HCT116 (cell line): ENCODE measurements around the gene MYZAP. TPM values are rescaled to one million over a fixed set of nuclear protein-coding genes. Genes with fewer than 3 reads are reported as not detected.

Experiments used
- ATAC-seq: fragments of 200-7000 bp; cut with Tn5 transposase; 2 replicates; pipeline ENCODE4 v1.9.1; 2020; ENCODE audit warnings: mild to moderate bottlenecking, moderate library complexity
- BruUV-seq: library from RNA; stranded (reverse); fragments of 400-500 nt; replicated peaks from 2 replicates; lab custom pipeline; 2021; lab: Mats Ljungman, UMichigan
- CTCF ChIA-PET: fragments of 300-600 bp; sonication (Branson Sonifier 250); formaldehyde crosslinking; loops from one replicate; lab custom pipeline; 2021; ENCODE audit warnings: antibody characterized with exemption; lab: Charles Lee
- POLR2A ChIA-PET: fragments of 300-600, 350-600 bp; sonication (Branson Sonifier 250); formaldehyde crosslinking; loops from one replicate; lab custom pipeline; 2021; ENCODE audit warnings: antibody characterized with exemption; lab: Charles Lee
- RAD21 ChIA-PET, 2 experiments: fragments of 300-600 bp; sonication (Branson Sonifier 250); formaldehyde crosslinking; loops; one replicate each; lab custom pipeline; 2023; ENCODE audit warnings: low total read pairs in 2 of 2; ENCODE audit not compliant: uncharacterized antibody in 2 of 2, unreplicated experiment in 2 of 2, low non-redundant PET in 1 of 2; lab: Charles Lee
- DNase-seq: peaks from one replicate; pipeline ENCODE4 v3.0.0-alpha.2; 2010; ENCODE audit warnings: low read depth, low spot score
- H2AFZ ChIP-seq: fragments of 200-600 bp; shearing (Covaris generic), sonication (generic); 2 replicates; pipeline ENCODE4 v1.6.1; 2017; ENCODE audit warnings: low read depth, mixed run types, mixed read lengths, antibody characterized with exemption, low read length; ENCODE audit not compliant: poor library complexity, severe bottlenecking
- H3K27ac ChIP-seq: 2 replicates; pipeline ENCODE4 v1.5.1; 2012; ENCODE audit warnings: low read depth, low read length
- H3K27me3 ChIP-seq: fragments of 200-600 bp; sonication (generic); 2 replicates; pipeline ENCODE4 v1.6.1; 2016; ENCODE audit warnings: mixed run types, low read length, mixed read lengths; ENCODE audit not compliant: insufficient read depth
- H3K36me3 ChIP-seq, 2 experiments: fragments of 200-500 bp in 1 of 2; fragments of 200-600 bp in 1 of 2; sonication (Bioruptor generic) in 1 of 2; sonication (generic) in 1 of 2; 2 replicates each; pipeline versions ENCODE4 v1.5.1 to v1.6.1; 2014 to 2016; ENCODE audit warnings: low read length in 2 of 2, inconsistent platforms in 1 of 2, mixed read lengths in 1 of 2, mixed run types in 1 of 2; ENCODE audit not compliant: insufficient read depth in 2 of 2, control insufficient read depth in 1 of 2
- H3K4me1 ChIP-seq, 2 experiments: fragments of 200-600 bp in 1 of 2; sonication (generic) in 1 of 2; 2 replicates each; pipeline versions ENCODE4 v1.5.1 to v1.6.1; 2012 to 2017; ENCODE audit warnings: low read length in 2 of 2, inconsistent platforms in 1 of 2, mild to moderate bottlenecking in 1 of 2, mixed read lengths in 1 of 2, mixed run types in 1 of 2, moderate library complexity in 1 of 2; ENCODE audit not compliant: insufficient read depth in 2 of 2, control insufficient read depth in 1 of 2
- H3K4me2 ChIP-seq: fragments of 200-600 bp; sonication (generic); 2 replicates; pipeline ENCODE4 v1.6.1; 2017; ENCODE audit warnings: mixed run types, low read length, mixed read lengths
- H3K4me3 ChIP-seq, 2 experiments: fragments of 200-600 bp in 1 of 2; sonication (generic) in 1 of 2; replicated peaks in 1 of 2; 2 replicates each; pipeline ENCODE4 v1.5.1; 2011 to 2016; ENCODE audit warnings: low read length in 2 of 2, control low read depth in 1 of 2, low read depth in 1 of 2, mild to moderate bottlenecking in 1 of 2, mixed read lengths in 1 of 2, mixed run types in 1 of 2
- H3K79me2 ChIP-seq: fragments of 200-600 bp; sonication (generic); 2 replicates; pipeline ENCODE4 v1.6.1; 2017; ENCODE audit warnings: mild to moderate bottlenecking, mixed run types, low read length, moderate library complexity, mixed read lengths; ENCODE audit not compliant: insufficient read depth
- H3K9ac ChIP-seq: fragments of 200-600 bp; sonication (generic); 2 replicates; pipeline ENCODE4 v1.6.1; 2016; ENCODE audit warnings: low read length, mixed read lengths
- H3K9me2 ChIP-seq: fragments of 200-600 bp; sonication (generic), shearing (Covaris generic); 2 replicates; pipeline ENCODE4 v1.6.1; 2017; ENCODE audit warnings: mixed run types, mild to moderate bottlenecking, moderate library complexity; ENCODE audit not compliant: insufficient read depth
- H3K9me3 ChIP-seq, 2 experiments: fragments of 200-500 bp in 1 of 2; fragments of 200-600 bp in 1 of 2; sonication (Bioruptor generic) in 1 of 2; sonication (generic) in 1 of 2; 2 replicates each; pipeline ENCODE4 v1.6.1; 2014 to 2017; ENCODE audit warnings: low read length in 2 of 2, mixed read lengths in 2 of 2, inconsistent platforms in 1 of 2, low read depth in 1 of 2, mild to moderate bottlenecking in 1 of 2, mixed run types in 1 of 2, moderate library complexity in 1 of 2; ENCODE audit not compliant: control insufficient read depth in 1 of 2, insufficient read depth in 1 of 2
- H4K20me1 ChIP-seq: fragments of 200-600 bp; sonication (generic), shearing (Covaris generic); 2 replicates; pipeline ENCODE4 v1.6.1; 2017; ENCODE audit warnings: mixed run types, mild to moderate bottlenecking, moderate library complexity; ENCODE audit not compliant: insufficient read depth
- CBX3 ChIP-seq: IDR thresholded peaks from 2 replicates; pipeline ENCODE4 v1.6.1; 2012; ENCODE audit warnings: low read depth
- EGR1 ChIP-seq: IDR thresholded peaks from 2 replicates; pipeline ENCODE4 v1.6.1; 2012; ENCODE audit warnings: low read depth
- EZH2phosphoT487 ChIP-seq: fragments of 200-600 bp; IDR thresholded peaks from 2 replicates; pipeline ENCODE4 v1.6.1; 2018; ENCODE audit warnings: antibody characterized with exemption, borderline replicate concordance
- FOSL1 ChIP-seq: IDR thresholded peaks from 2 replicates; pipeline ENCODE4 v1.6.1; 2012; ENCODE audit warnings: low read depth
- JUND ChIP-seq: IDR thresholded peaks from 2 replicates; pipeline ENCODE4 v1.6.1; 2012
- POLR2AphosphoS5 ChIP-seq: IDR thresholded peaks from 2 replicates; pipeline ENCODE4 v1.6.1; 2011; ENCODE audit warnings: mild to moderate bottlenecking, low read depth, low read length, moderate library complexity
- RAD21 ChIP-seq: IDR thresholded peaks from 2 replicates; pipeline ENCODE4 v1.6.1; 2012; ENCODE audit warnings: low read depth, mild to moderate bottlenecking
- REST ChIP-seq: IDR thresholded peaks from 2 replicates; pipeline ENCODE4 v1.6.1; 2012; ENCODE audit warnings: low read depth
- SIN3A ChIP-seq: IDR thresholded peaks from 2 replicates; pipeline ENCODE4 v1.6.1; 2012; ENCODE audit warnings: low read depth
- SP1 ChIP-seq: IDR thresholded peaks from 2 replicates; pipeline ENCODE4 v1.6.1; 2012; ENCODE audit warnings: low read depth
- SRF ChIP-seq: IDR thresholded peaks from 2 replicates; pipeline ENCODE4 v1.6.1; 2012; ENCODE audit warnings: low read depth
- TCF7L2 ChIP-seq: IDR thresholded peaks from 2 replicates; pipeline ENCODE4 v1.7.0; 2011; ENCODE audit warnings: borderline replicate concordance, inconsistent platforms; ENCODE audit not compliant: insufficient read depth, insufficient read length; ENCODE audit errors: extremely low read depth
- YY1 ChIP-seq: IDR thresholded peaks from 2 replicates; pipeline ENCODE4 v1.6.1; 2011; ENCODE audit warnings: low read length, low read depth, moderate library complexity, mild to moderate bottlenecking; ENCODE audit not compliant: insufficient replicate concordance; ENCODE audit errors: extremely low read depth
- ZNF274 ChIP-seq: fragments of 200-500 bp; sonication (Bioruptor generic); IDR thresholded peaks from 2 replicates; pipeline ENCODE4 v1.6.1; 2014; ENCODE audit warnings: mild to moderate bottlenecking, low read depth, low read length, inconsistent platforms
- intact Hi-C: fragments of 100-400 bp; cut with micrococcal nuclease; formaldehyde crosslinking; loops from 2 replicates; pipeline ENCODE4 v1.10.0; 2022
- total RNA-seq: library from RNA; stranded (reverse); gene quantifications from one replicate; pipeline ENCODE4 v1.2.1, GENCODE V29; 2021; ENCODE audit not compliant: unreplicated experiment
- TF ChIP-seq, protein P1 (sequence below): IDR thresholded peaks from 2 replicates; pipeline ENCODE4 v1.6.1; 2012
- TF ChIP-seq, protein P2 (sequence below): IDR thresholded peaks from 2 replicates; pipeline ENCODE4 v1.6.1; 2011; ENCODE audit warnings: mild to moderate bottlenecking, low read length, moderate library complexity; ENCODE audit not compliant: insufficient replicate concordance; ENCODE audit errors: extremely low read depth

The MYZAP gene
- total RNA-seq, 1 experiment from 2014 or later = 5.8 TPM

DNA sequence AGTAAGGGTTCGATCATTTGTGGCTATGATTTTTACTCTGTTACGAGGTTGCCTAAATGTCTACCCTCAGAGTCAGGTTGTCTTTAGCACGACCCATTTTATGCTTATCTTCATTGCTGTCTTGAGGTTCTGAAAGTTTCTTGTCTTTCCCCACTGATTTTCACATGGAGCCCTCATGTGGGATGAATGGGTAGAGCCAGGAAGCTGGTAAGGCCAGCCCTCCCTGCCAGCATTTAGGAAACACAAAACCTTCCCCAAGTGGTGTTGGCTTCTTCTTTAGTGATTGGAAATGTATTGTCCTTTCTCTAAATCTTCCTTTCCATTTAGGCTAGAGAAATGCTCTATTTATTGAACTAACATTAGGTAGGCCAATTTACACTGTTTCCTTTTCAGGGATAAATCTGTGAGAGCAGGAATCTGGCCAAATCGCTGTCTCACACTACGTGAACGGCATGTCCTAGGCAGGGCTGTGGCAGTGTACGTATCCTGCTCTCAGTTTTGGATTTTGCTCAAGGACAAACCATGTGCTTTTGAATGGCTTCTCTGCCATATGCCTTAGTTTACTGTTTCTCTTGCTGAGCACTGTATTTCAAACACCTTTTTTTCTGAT, 43.7 kb downstream of the MYZAP start:
- Histone ChIP-seq H3K4me1 (peaks cover 0 to 4% of the 10 kb centered on the region in 2 experiments; a peak in 1 of 4 replicates), H3K4me2 (no peak overlapping the region), H3K27ac (no peak overlapping the region), H3K79me2 (no peaks in the 10 kb centered on the region), H3K9me2 (no peaks in the 10 kb centered on the region), H4K20me1 (no peaks in the 10 kb centered on the region), H3K27me3 (no peaks in the 10 kb centered on the region), H2AFZ (no peak overlapping the region), H3K36me3 (peaks cover 0 to 2% of the 10 kb centered on the region in 2 experiments; a peak in 1 of 4 replicates), H3K9me3 (no peaks in the 10 kb centered on the region), H3K9ac (no peak overlapping the region), H3K4me3 (no peak overlapping the region)
- TF ChIP-seq POLR2AphosphoS5 = no peak
- TF ChIP-seq EGR1 = no peak
- TF ChIP-seq EZH2phosphoT487 = no peak
- TF ChIP-seq FOSL1 = no peak
- TF ChIP-seq, protein P1, sequence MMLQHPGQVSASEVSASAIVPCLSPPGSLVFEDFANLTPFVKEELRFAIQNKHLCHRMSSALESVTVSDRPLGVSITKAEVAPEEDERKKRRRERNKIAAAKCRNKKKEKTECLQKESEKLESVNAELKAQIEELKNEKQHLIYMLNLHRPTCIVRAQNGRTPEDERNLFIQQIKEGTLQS = no peak
- TF ChIP-seq SIN3A = no peak
- no peak for TF ChIP-seq SRF
- ChIA-PET RAD21 (no interaction called here), POLR2A (no interaction called here), CTCF (interaction anchor here (1.1 kb wide), 1 partner anchor 25 kb away, joined by 3 read pairs; no protein-coding TSS in a partner anchor)
- no peak for DNase-seq
- BruUV-seq = no TSS peak
- no peak for ATAC-seq
- intact Hi-C loops = no loop called here

DNA sequence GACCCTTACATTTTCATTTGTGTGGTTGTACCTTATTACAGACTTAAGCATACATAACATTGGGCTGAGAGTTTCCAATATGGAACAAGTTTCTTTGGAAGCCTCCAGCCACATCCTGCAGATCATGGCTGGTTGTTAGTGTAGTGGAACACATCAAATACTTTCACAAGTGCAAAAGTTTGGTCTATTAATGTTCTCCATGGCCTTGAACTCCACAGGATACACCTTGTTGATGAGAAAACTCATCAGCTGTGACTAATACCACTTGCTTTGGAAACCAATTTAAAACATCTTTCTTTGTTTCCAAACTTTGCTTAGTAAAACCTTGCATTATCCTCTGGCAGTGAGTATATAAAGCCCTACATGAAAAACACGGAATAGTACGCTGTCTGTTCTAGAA, 46.1 kb downstream of the MYZAP start:
- H3K4me3 ChIP-seq = no peak overlapping the region
- no peak for ATAC-seq
- no peaks in the 10 kb centered on the region for H3K79me2 ChIP-seq
- no TSS peak for BruUV-seq
- intact Hi-C loops = no loop called here
- H4K20me1 ChIP-seq = no peaks in the 10 kb centered on the region
- H3K4me2 ChIP-seq = no peak overlapping the region
- H3K27ac ChIP-seq = no peak overlapping the region
- peaks cover 0 to 2% of the 10 kb centered on the region in 2 experiments; a peak in 1 of 4 replicates for H3K36me3 ChIP-seq
- no peaks in the 10 kb centered on the region for H3K9me3 ChIP-seq
- no peaks in the 10 kb centered on the region for H3K27me3 ChIP-seq
- ChIA-PET CTCF (no interaction called here), POLR2A (no interaction called here), RAD21 (no interaction called here)
- DNase-seq = no peak
- H2AFZ ChIP-seq = no peak overlapping the region
- peaks cover 0 to 4% of the 10 kb centered on the region in 2 experiments; a peak in 1 of 4 replicates for H3K4me1 ChIP-seq
- no peaks in the 10 kb centered on the region for H3K9me2 ChIP-seq
- no peak overlapping the region for H3K9ac ChIP-seq
- TF ChIP-seq, protein P2, sequence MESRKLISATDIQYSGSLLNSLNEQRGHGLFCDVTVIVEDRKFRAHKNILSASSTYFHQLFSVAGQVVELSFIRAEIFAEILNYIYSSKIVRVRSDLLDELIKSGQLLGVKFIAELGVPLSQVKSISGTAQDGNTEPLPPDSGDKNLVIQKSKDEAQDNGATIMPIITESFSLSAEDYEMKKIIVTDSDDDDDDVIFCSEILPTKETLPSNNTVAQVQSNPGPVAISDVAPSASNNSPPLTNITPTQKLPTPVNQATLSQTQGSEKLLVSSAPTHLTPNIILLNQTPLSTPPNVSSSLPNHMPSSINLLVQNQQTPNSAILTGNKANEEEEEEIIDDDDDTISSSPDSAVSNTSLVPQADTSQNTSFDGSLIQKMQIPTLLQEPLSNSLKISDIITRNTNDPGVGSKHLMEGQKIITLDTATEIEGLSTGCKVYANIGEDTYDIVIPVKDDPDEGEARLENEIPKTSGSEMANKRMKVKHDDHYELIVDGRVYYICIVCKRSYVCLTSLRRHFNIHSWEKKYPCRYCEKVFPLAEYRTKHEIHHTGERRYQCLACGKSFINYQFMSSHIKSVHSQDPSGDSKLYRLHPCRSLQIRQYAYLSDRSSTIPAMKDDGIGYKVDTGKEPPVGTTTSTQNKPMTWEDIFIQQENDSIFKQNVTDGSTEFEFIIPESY = no peak
- TF ChIP-seq CBX3 (no peak), ZNF274 (no peak), YY1 (no peak), JUND (no peak), REST (no peak), SP1 (no peak), RAD21 (no peak), TCF7L2 (no peak), SIN3A (no peak)
